GM13976 (cell line): Measurements from ENCODE around the gene FAM234B.

Experiments
- DNase-seq: peaks from one replicate; pipeline ENCODE4 v3.0.0; 2012; ENCODE audit warnings: low spot score
- CTCF ChIP-seq: IDR thresholded peaks from 2 replicates; pipeline ENCODE4 v1.5.1; 2012; ENCODE audit warnings: borderline replicate concordance, mild to moderate bottlenecking; ENCODE audit not compliant: insufficient read depth; ENCODE audit errors: extremely low read depth, missing control alignments, control extremely low read depth
- in situ Hi-C: fragments of 300-500 bp; cut with MboI; formaldehyde crosslinking; loops from one replicate; pipeline ENCODE4 v1.12.0; 2022; ENCODE audit warnings: low sequenced_read_pairs, mixed read lengths, inconsistent platforms; ENCODE audit not compliant: unreplicated experiment

Gene FAM234B

GRCh38 chr12:13093191-13093847 is 49.1 kb downstream of the FAM234B start:
- in situ Hi-C loops = no loop called here
- TF ChIP-seq CTCF = no peak
- no peak for DNase-seq

- no peak for TF ChIP-seq CTCF
- no peak for DNase-seq
- in situ Hi-C loops = no loop called here
Measured at GRCh38 chr12:13093848-13094220, 49.7 kb downstream of the FAM234B start.

GRCh38 chr12:13094367-13094766 is 50.2 kb downstream of the FAM234B start:
- TF ChIP-seq CTCF = no peak
- in situ Hi-C loops = no loop called here
- DNase-seq = peak; percentile 43

- no peak for TF ChIP-seq CTCF
- DNase-seq = no peak
- in situ Hi-C loops = no loop called here
Measured at GRCh38 chr12:13095266-13095995, 51.2 kb downstream of the FAM234B start.

- DNase-seq = no peak
- no peak for TF ChIP-seq CTCF
- in situ Hi-C loops = no loop called here
Measured at GRCh38 chr12:13097491-13098011, 53.4 kb downstream of the FAM234B start.

GRCh38 chr12:13099066-13099843 is 55.1 kb downstream of the FAM234B start:
- in situ Hi-C loops = no loop called here
- TF ChIP-seq CTCF = no peak
- DNase-seq = no peak
